Heart left ventricle (tissue), 13 donors: ENCODE measurements around the gene MAD2L2.

ENCODE experiments used
- POLR2A ChIP-seq, 2 donors: fragments of 450-650 bp; IDR thresholded peaks; one replicate each; pipeline ENCODE4 v1.6.1; 2017; ENCODE audit warnings: antibody characterized with exemption in 2 of 2, mild to moderate bottlenecking in 2 of 2, moderate library complexity in 2 of 2
- TF ChIP-seq, protein P1 (sequence below), 12 donors: fragments of 200-600 bp; sonication (generic) in 4 of 12; IDR thresholded peaks; one replicate each; pipeline versions ENCODE4 v1.5.0 to v1.8.0; 2018 to 2022; ENCODE audit warnings: antibody characterized with exemption in 12 of 12, mild to moderate bottlenecking in 5 of 12
- donor health status: ischemic (EF 13 %, LVEDD 7.1; RV severe dilation, severe dysfunction).
- donor health status: DM: no; HTN: yes; CAD: no.
- donor health status: DM: no; HTN: no; CAD: no.
- donor health status: ischemic (EF 25% LVEDD 6.9; RV normal size, moderate dysfunction).
- donor health status: ischemic (EF 25% LVEDD 5.7; RV mildly dilated, moderate dysfunction).
- donor health status: ischemic (EF 35%, LVEDD 5.7; RV mildly dilated, moderate dysfunction).
- donor health status: nonischemic (EF 11% LVEDD 7.7; RV severe dilation, severe dysfunction).
- donor health status: DM: yes; HTN: yes; CAD: no.
- donor health status: PGD.
- donor health status: ischemic (EF 29% LVEDD 5.4; RV normal size, mild dysfunction).
- donor health status: nonischemic (EF 23%, LVEDD 6.1; RV moderate dilation, normal function).

DNA sequence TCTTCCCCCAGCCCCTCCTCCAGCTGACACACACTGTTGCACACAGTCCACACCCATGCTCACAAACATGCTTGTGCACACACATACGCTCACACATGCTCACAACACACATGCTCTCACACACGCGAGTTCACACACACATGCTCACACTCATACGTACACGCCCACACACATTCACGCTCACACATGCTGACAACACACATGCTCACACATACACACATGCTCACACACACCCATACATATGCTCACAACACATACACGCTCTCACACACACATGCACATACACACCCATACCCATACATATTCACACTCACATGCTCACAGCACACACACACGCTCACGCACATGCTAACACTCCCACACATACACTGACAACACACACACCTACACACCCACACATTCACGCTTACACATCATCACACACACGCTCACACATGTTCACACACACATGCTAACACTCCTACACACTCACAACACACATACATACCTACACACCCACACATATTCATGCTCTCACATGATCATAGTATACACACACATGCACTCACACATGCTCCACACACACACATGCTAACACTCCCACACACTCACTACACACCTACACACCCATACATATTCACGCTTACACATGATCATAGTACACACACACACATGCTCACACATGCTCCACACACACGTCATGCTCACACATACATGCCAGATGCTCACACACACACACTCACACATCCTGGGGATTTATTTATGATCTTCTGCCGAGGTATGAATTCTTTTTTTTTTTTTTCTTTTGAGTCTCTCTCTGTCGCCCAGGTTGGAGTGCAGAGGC is 21.2 kb upstream of the MAD2L2 start:
- TF ChIP-seq, protein P1, sequence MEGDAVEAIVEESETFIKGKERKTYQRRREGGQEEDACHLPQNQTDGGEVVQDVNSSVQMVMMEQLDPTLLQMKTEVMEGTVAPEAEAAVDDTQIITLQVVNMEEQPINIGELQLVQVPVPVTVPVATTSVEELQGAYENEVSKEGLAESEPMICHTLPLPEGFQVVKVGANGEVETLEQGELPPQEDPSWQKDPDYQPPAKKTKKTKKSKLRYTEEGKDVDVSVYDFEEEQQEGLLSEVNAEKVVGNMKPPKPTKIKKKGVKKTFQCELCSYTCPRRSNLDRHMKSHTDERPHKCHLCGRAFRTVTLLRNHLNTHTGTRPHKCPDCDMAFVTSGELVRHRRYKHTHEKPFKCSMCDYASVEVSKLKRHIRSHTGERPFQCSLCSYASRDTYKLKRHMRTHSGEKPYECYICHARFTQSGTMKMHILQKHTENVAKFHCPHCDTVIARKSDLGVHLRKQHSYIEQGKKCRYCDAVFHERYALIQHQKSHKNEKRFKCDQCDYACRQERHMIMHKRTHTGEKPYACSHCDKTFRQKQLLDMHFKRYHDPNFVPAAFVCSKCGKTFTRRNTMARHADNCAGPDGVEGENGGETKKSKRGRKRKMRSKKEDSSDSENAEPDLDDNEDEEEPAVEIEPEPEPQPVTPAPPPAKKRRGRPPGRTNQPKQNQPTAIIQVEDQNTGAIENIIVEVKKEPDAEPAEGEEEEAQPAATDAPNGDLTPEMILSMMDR (IDR thresholded peaks at IDR 0.05), result no peak
- no peak for TF ChIP-seq POLR2A (IDR thresholded peaks at IDR 0.05)
